ENCODE measurements around the gene EIF4G3.

EIF4G3 gene

GRCh38 chr1:20770314-20771087, 406.2 kb downstream of the EIF4G3 start:
- peaks cover 94% of the 10 kb centered on the region for H3K36me3 ChIP-seq (ENCODE audit: control insufficient read depth, low read length)
- H3K27me3 ChIP-seq (ENCODE audit: control insufficient read depth, low read length), result no peaks in the 10 kb centered on the region
- H3K4me3 ChIP-seq (ENCODE audit: low read length), result no peak overlapping the region
- H3K9me3 ChIP-seq (ENCODE audit: control insufficient read depth, insufficient read depth, low read length), result no peaks in the 10 kb centered on the region
- peaks cover 18% of the 10 kb centered on the region; the same call in 1 of the 2 replicates for H3K79me2 ChIP-seq (ENCODE audit: control insufficient read depth, low read length)
- no peak overlapping the region for H3K27ac ChIP-seq (ENCODE audit: low read depth, low read length)
- no peaks in the 10 kb centered on the region for H4K20me1 ChIP-seq (ENCODE audit: control insufficient read depth, insufficient read depth, low read depth, low read length)
- no peaks in the 10 kb centered on the region for H3K4me1 ChIP-seq (ENCODE audit: control insufficient read depth, low read length)
- H3K4me2 ChIP-seq (ENCODE audit: low read length), result no peak overlapping the region
- H3K9me2 ChIP-seq (replicated peaks; ENCODE audit: control insufficient read depth, low read length), result no peaks in the 10 kb centered on the region
- H3F3A ChIP-seq (ENCODE audit: control insufficient read depth, insufficient read depth), result no peaks in the 10 kb centered on the region; the same call in 1 of the 2 replicates
- TF ChIP-seq EZH2phosphoT487 (IDR thresholded peaks at IDR 0.05; ENCODE audit: borderline replicate concordance, low read length) (no peak), CTCF (IDR thresholded peaks at IDR 0.05; ENCODE audit: low read depth, low read length, poor library complexity, severe bottlenecking) (no peak)

- no peak overlapping the region for H3K27ac ChIP-seq (ENCODE audit: low read depth, low read length)
- H3K4me1 ChIP-seq (ENCODE audit: control insufficient read depth, low read length), result no peaks in the 10 kb centered on the region
- H3K79me2 ChIP-seq (ENCODE audit: control insufficient read depth, low read length), result peaks cover 6% of the 10 kb centered on the region; the same call in 1 of the 2 replicates
- H3K36me3 ChIP-seq (ENCODE audit: control insufficient read depth, low read length), result peaks cover 96% of the 10 kb centered on the region
- TF ChIP-seq EZH2phosphoT487 (IDR thresholded peaks at IDR 0.05; ENCODE audit: borderline replicate concordance, low read length), result no peak
- no peak for TF ChIP-seq CTCF (IDR thresholded peaks at IDR 0.05; ENCODE audit: low read depth, low read length, poor library complexity, severe bottlenecking)
- H4K20me1 ChIP-seq (ENCODE audit: control insufficient read depth, insufficient read depth, low read depth, low read length), result no peaks in the 10 kb centered on the region
- H3K27me3 ChIP-seq (ENCODE audit: control insufficient read depth, low read length), result no peaks in the 10 kb centered on the region
- no peak overlapping the region for H3K4me3 ChIP-seq (ENCODE audit: low read length)
- no peak overlapping the region for H3K4me2 ChIP-seq (ENCODE audit: low read length)
- no peaks in the 10 kb centered on the region for H3K9me3 ChIP-seq (ENCODE audit: control insufficient read depth, insufficient read depth, low read length)
- H3K9me2 ChIP-seq (replicated peaks; ENCODE audit: control insufficient read depth, low read length), result no peaks in the 10 kb centered on the region
- no peaks in the 10 kb centered on the region for H3F3A ChIP-seq (ENCODE audit: control insufficient read depth, insufficient read depth)
These were observed 409.4 kb downstream of the EIF4G3 start for GRCh38 chr1:20767271-20767670.

GRCh38 chr1:20763417-20763816, 413.3 kb downstream of the EIF4G3 start:
- no peak for TF ChIP-seq CTCF (IDR thresholded peaks at IDR 0.05; ENCODE audit: low read depth, low read length, poor library complexity, severe bottlenecking)
- no peak for TF ChIP-seq EZH2phosphoT487 (IDR thresholded peaks at IDR 0.05; ENCODE audit: borderline replicate concordance, low read length)

More at GRCh38 chr1:20763417-20763816, 413.3 kb downstream of the EIF4G3 start:
- peaks cover 95% of the 10 kb centered on the region for H3K36me3 ChIP-seq (ENCODE audit: control insufficient read depth, low read length)
- H3K79me2 ChIP-seq (ENCODE audit: control insufficient read depth, low read length), result no peaks in the 10 kb centered on the region
- no peak overlapping the region for H3K4me3 ChIP-seq (ENCODE audit: low read length)
- H3K9me3 ChIP-seq (ENCODE audit: control insufficient read depth, insufficient read depth, low read length), result no peaks in the 10 kb centered on the region
- H3K4me2 ChIP-seq (ENCODE audit: low read length), result no peak overlapping the region
- H4K20me1 ChIP-seq (ENCODE audit: control insufficient read depth, insufficient read depth, low read depth, low read length), result no peaks in the 10 kb centered on the region
- H3K27me3 ChIP-seq (ENCODE audit: control insufficient read depth, low read length), result no peaks in the 10 kb centered on the region
- no peaks in the 10 kb centered on the region for H3K4me1 ChIP-seq (ENCODE audit: control insufficient read depth, low read length)
- H3K27ac ChIP-seq (ENCODE audit: low read depth, low read length), result no peak overlapping the region
- no peaks in the 10 kb centered on the region for H3F3A ChIP-seq (ENCODE audit: control insufficient read depth, insufficient read depth)
- no peaks in the 10 kb centered on the region for H3K9me2 ChIP-seq (replicated peaks; ENCODE audit: control insufficient read depth, low read length)
